Trophoblast cell (in vitro differentiated cells and primary cell): Measurements from ENCODE around the gene CUBN.

ENCODE experiments used
- DNase-seq, 2 donors: peaks; one replicate each; pipeline ENCODE4 v3.0.0-alpha.2; 2016
- H2AFZ ChIP-seq: 2 replicates; pipeline ENCODE4 v1.6.1; 2013; ENCODE audit warnings: low read length, moderate library complexity, mild to moderate bottlenecking; ENCODE audit not compliant: insufficient read depth, poor library complexity
- H2AK5ac ChIP-seq: 2 replicates; pipeline ENCODE4 v1.6.1; 2013; ENCODE audit warnings: mild to moderate bottlenecking, low read length
- H2BK120ac ChIP-seq: 2 replicates; pipeline ENCODE4 v1.6.1; 2013; ENCODE audit warnings: low read length, mild to moderate bottlenecking, moderate library complexity; ENCODE audit not compliant: insufficient read depth, poor library complexity
- H2BK12ac ChIP-seq: 2 replicates; pipeline ENCODE4 v1.6.1; 2013; ENCODE audit warnings: mild to moderate bottlenecking, low read length, moderate library complexity
- H2BK5ac ChIP-seq: 2 replicates; pipeline ENCODE4 v1.6.1; 2013; ENCODE audit warnings: low read length, low read depth, moderate library complexity, mild to moderate bottlenecking; ENCODE audit not compliant: poor library complexity
- H3K14ac ChIP-seq: 2 replicates; pipeline ENCODE4 v1.6.1; 2013; ENCODE audit warnings: mild to moderate bottlenecking, low read length
- H3K18ac ChIP-seq: 2 replicates; pipeline ENCODE4 v1.6.1; 2013; ENCODE audit warnings: mild to moderate bottlenecking, low read length
- H3K23ac ChIP-seq: 2 replicates; pipeline ENCODE4 v1.6.1; 2013; ENCODE audit warnings: low read length
- H3K27ac ChIP-seq: 2 replicates; pipeline ENCODE4 v1.5.1; 2013; ENCODE audit warnings: low read depth, mild to moderate bottlenecking, inconsistent platforms, low read length, moderate library complexity
- H3K27me3 ChIP-seq: 2 replicates; pipeline ENCODE4 v1.6.1; 2013; ENCODE audit warnings: inconsistent platforms, mild to moderate bottlenecking, low read length, moderate library complexity; ENCODE audit not compliant: insufficient read depth
- H3K36me3 ChIP-seq, 2 experiments: 1 replicate in 1 of 2; 2 replicates in 1 of 2; pipeline ENCODE4 v1.6.1; 2013; ENCODE audit warnings: low read length in 2 of 2, mild to moderate bottlenecking in 2 of 2, moderate library complexity in 1 of 2; ENCODE audit not compliant: insufficient read depth in 2 of 2, control insufficient read depth in 1 of 2
- H3K4ac ChIP-seq: 2 replicates; pipeline ENCODE4 v1.6.1; 2013; ENCODE audit warnings: low read depth, mild to moderate bottlenecking, low read length, moderate library complexity
- H3K4me1 ChIP-seq, 2 experiments: 1 replicate in 1 of 2; 2 replicates in 1 of 2; pipeline ENCODE4 v1.6.1; 2013; ENCODE audit warnings: low read length in 2 of 2, mild to moderate bottlenecking in 2 of 2, moderate library complexity in 1 of 2; ENCODE audit not compliant: insufficient read depth in 2 of 2, control insufficient read depth in 1 of 2
- H3K4me2 ChIP-seq: 2 replicates; pipeline ENCODE4 v1.6.1; 2013; ENCODE audit warnings: inconsistent platforms, mild to moderate bottlenecking, low read length, moderate library complexity
- H3K4me3 ChIP-seq: 2 replicates; pipeline ENCODE4 v1.5.1; 2013; ENCODE audit warnings: mild to moderate bottlenecking, low read depth, low read length, inconsistent platforms
- H3K79me1 ChIP-seq: one replicate; pipeline ENCODE4 v1.6.1; 2013; ENCODE audit warnings: low read length
- H3K79me2 ChIP-seq: 2 replicates; pipeline ENCODE4 v1.6.1; 2013; ENCODE audit warnings: low read length, mild to moderate bottlenecking; ENCODE audit not compliant: control insufficient read depth, insufficient read depth, poor library complexity
- H3K9ac ChIP-seq: 2 replicates; pipeline ENCODE4 v1.6.1; 2013; ENCODE audit warnings: mild to moderate bottlenecking, low read length
- H3K9me3 ChIP-seq: 2 replicates; pipeline ENCODE4 v1.6.1; 2013; ENCODE audit warnings: low read depth, mild to moderate bottlenecking, control low read depth, inconsistent platforms, low read length; ENCODE audit not compliant: insufficient read depth
- H4K12ac ChIP-seq: 2 replicates; pipeline ENCODE4 v1.6.1; 2013; ENCODE audit warnings: low read depth, mild to moderate bottlenecking, low read length, moderate library complexity
- H4K8ac ChIP-seq: 2 replicates; pipeline ENCODE4 v1.6.1; 2013; ENCODE audit warnings: low read depth, mild to moderate bottlenecking, low read length, moderate library complexity
- H4K91ac ChIP-seq: one replicate; pipeline ENCODE4 v1.6.1; 2013; ENCODE audit warnings: low read depth, mild to moderate bottlenecking, low read length, moderate library complexity
- WGBS: extraction: QIAGEN DNeasy Blood & Tissue Kit; methylation state at CpG from one replicate; pipeline ENCODE4 v1.1.7; 2013; ENCODE audit warnings: missing lambda C conversion rate; ENCODE audit not compliant: insufficient read length, insufficient coverage; ENCODE audit errors: extremely low coverage; 5-methylcytosine and 5-hydroxymethylcytosine counted together

The CUBN gene

DNA sequence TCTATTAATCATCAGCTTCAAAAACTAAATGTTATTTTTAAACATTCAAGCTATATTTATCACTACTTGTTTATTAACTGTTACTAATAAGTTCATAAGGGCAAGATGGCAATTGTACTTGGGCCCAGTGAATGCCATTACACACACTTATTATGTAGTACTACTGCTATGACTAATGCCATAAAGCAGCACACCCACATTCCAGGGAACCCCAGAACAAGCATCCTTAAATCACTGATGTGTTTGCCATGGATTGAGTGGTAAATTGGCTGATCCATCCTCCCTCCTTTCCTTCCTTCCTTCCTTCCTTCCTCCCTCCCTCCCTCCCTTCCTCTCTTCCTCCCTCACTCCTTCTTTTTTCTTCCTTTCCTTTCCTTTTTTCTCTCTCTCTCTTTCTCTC lies 275.0 kb downstream of the CUBN start:
- H3K9me3 ChIP-seq: no peaks in the 10 kb centered on the region
- no peak overlapping the region for H3K4me3 ChIP-seq
- no peak overlapping the region for H2AK5ac ChIP-seq
- no peaks in the 10 kb centered on the region for H3K79me1 ChIP-seq
- H4K12ac ChIP-seq: no peak overlapping the region
- DNase-seq: no peak
- no peak overlapping the region for H2BK5ac ChIP-seq
- H3K14ac ChIP-seq: no peak overlapping the region
- H4K8ac ChIP-seq: no peak overlapping the region
- H3K9ac ChIP-seq: no peak overlapping the region
- H3K18ac ChIP-seq: no peak overlapping the region
- H3K27ac ChIP-seq: no peak overlapping the region
- H3K4me2 ChIP-seq: no peak overlapping the region
- H4K91ac ChIP-seq: no peak overlapping the region
- no peaks in the 10 kb centered on the region for H3K36me3 ChIP-seq
- H3K79me2 ChIP-seq: peaks cover 2% of the 10 kb centered on the region
- H3K4me1 ChIP-seq: peaks cover 0 to 2% of the 10 kb centered on the region in 2 experiments
- H2BK120ac ChIP-seq: no peak overlapping the region
- H2AFZ ChIP-seq: no peak overlapping the region
- no peak overlapping the region for H3K4ac ChIP-seq
- H2BK12ac ChIP-seq: no peak overlapping the region
- H3K23ac ChIP-seq: no peak overlapping the region
- H3K27me3 ChIP-seq: no peaks in the 10 kb centered on the region

DNA sequence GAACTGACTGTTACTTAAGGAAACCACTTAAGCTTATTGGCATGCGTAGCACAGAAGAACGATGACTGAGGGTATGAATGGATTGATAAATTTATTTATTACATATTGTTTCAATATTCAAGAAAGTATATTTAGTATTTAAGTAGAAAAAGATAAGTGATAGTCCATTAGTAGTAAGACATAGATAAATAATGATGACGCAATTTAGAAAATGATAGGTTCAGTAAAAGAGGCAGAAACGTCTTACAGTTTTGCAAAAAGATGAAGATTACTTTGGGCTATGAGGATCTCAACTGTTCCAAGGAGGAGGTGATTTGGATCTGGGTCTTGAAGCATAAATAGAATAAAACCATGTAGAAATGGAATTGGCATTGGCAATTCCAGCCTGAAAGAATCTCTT lies 275.8 kb downstream of the CUBN start:
- Histone ChIP-seq H2BK12ac (no peak overlapping the region), H2AFZ (no peak overlapping the region), H3K23ac (no peak overlapping the region), H3K36me3 (no peaks in the 10 kb centered on the region), H3K4me2 (no peak overlapping the region), H3K27me3 (no peaks in the 10 kb centered on the region), H2AK5ac (no peak overlapping the region), H3K79me2 (peaks cover 2% of the 10 kb centered on the region), H3K14ac (no peak overlapping the region), H2BK5ac (no peak overlapping the region), H3K4me1 (peaks cover 0 to 2% of the 10 kb centered on the region in 2 experiments), H2BK120ac (no peak overlapping the region), H3K18ac (no peak overlapping the region), H4K8ac (no peak overlapping the region), H3K4ac (no peak overlapping the region), H3K9ac (no peak overlapping the region), H3K27ac (no peak overlapping the region), H3K79me1 (no peaks in the 10 kb centered on the region), H4K12ac (no peak overlapping the region), H3K4me3 (no peak overlapping the region), H3K9me3 (no peaks in the 10 kb centered on the region), H4K91ac (no peak overlapping the region)
- DNase-seq: no peak
- WGBS: 100% methylated on average over 1 of the region's 4 CpGs

DNA sequence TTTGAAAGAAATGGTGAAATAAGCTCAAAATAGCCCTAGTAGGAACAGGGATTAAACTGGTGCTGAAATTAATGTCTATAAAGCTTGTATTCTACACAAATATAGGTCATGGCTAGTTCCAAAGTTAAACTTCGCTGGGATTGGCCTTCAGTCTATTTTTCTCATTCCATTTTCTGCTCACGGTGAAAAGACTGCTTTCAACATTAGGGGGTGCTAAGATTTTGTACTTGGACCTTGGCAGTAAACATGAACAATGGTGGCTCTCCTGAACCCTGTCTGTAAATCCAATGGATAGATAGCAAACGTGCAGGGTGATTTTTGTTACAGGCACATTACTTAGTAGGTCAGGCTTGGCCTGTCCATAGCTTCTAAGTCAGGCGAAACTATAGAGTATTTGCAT lies 276.4 kb downstream of the CUBN start:
- DNase-seq: no peak
- H3K79me1 ChIP-seq: no peaks in the 10 kb centered on the region
- H2BK12ac ChIP-seq: no peak overlapping the region
- H2AK5ac ChIP-seq: no peak overlapping the region
- no peak overlapping the region for H3K4me3 ChIP-seq
- H3K14ac ChIP-seq: no peak overlapping the region
- H4K91ac ChIP-seq: no peak overlapping the region
- peaks cover 2% of the 10 kb centered on the region for H3K79me2 ChIP-seq
- H2BK5ac ChIP-seq: no peak overlapping the region
- WGBS: no CpG with 5 or more reads among the region's 4 CpGs
- H3K23ac ChIP-seq: no peak overlapping the region
- H3K4me1 ChIP-seq: peaks cover 2% of the 10 kb centered on the region in 2 experiments
- no peak overlapping the region for H3K4me2 ChIP-seq
- H3K18ac ChIP-seq: no peak overlapping the region
- H4K12ac ChIP-seq: no peak overlapping the region
- H3K9ac ChIP-seq: no peak overlapping the region
- H2BK120ac ChIP-seq: no peak overlapping the region
- H3K27me3 ChIP-seq: no peaks in the 10 kb centered on the region
- H3K27ac ChIP-seq: no peak overlapping the region
- H3K36me3 ChIP-seq: no peaks in the 10 kb centered on the region
- no peak overlapping the region for H3K4ac ChIP-seq
- H3K9me3 ChIP-seq: no peaks in the 10 kb centered on the region
- no peak overlapping the region for H4K8ac ChIP-seq
- no peak overlapping the region for H2AFZ ChIP-seq

DNA sequence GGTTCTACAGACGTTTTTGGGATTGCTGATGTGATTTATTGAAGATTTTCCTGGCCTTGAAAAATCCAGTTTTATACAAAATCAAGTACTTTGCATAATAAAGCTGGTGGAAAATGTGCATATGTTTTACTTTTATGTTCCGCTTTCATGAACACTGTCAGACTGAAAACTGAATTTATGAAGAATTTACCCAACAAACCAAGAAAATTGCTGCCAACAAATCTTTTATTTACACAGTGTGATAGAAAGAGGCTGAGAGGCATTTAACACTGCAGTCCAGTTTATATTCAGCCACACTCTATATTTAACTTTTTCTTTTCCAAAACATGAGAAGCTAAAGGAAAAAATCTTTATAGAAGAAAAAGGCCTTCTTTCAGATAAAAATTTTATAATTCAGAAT lies 277.0 kb downstream of the CUBN start:
- DNase-seq: no peak
- Histone ChIP-seq H4K12ac (no peak overlapping the region), H3K27me3 (no peaks in the 10 kb centered on the region), H3K18ac (no peak overlapping the region), H3K79me1 (no peaks in the 10 kb centered on the region), H2AK5ac (no peak overlapping the region), H3K14ac (no peak overlapping the region), H2AFZ (no peak overlapping the region), H3K4me1 (peaks cover 2% of the 10 kb centered on the region in 2 experiments), H3K27ac (no peak overlapping the region), H2BK12ac (no peak overlapping the region), H3K23ac (no peak overlapping the region), H3K79me2 (peaks cover 2% of the 10 kb centered on the region), H3K4ac (no peak overlapping the region), H2BK5ac (no peak overlapping the region), H4K91ac (no peak overlapping the region), H3K9me3 (no peaks in the 10 kb centered on the region), H3K4me3 (no peak overlapping the region), H3K4me2 (no peak overlapping the region), H3K9ac (no peak overlapping the region), H4K8ac (no peak overlapping the region), H3K36me3 (no peaks in the 10 kb centered on the region), H2BK120ac (no peak overlapping the region)
- no CpG with 5 or more reads among the region's 2 CpGs for WGBS
